HG02571 (cell line): Measurements from ENCODE around the gene LPCAT1.
"Not testable (repeated sequence)": the region's sequence is repeated elsewhere in the genome, so short reads cannot be mapped to it uniquely, and the experiment has no call there.

Experiments
- ATAC-seq: cut with Tn5 transposase; IDR thresholded peaks from one replicate; pipeline ENCODE4 v1.9.1; 2021; ENCODE audit warnings: mild to moderate bottlenecking, moderate library complexity; ENCODE audit not compliant: unreplicated experiment

Gene LPCAT1

GRCh38 chr5:1523793-1524480 is at the start of gene LPCAT1:
Gene LPCAT1 (minus strand): TSS chr5:1523960. CDS start chr5:1523844, 116 bp downstream.
- peak; percentile 74 for ATAC-seq

- ATAC-seq, result not testable (repeated sequence)
Observed at GRCh38 chr5:1571875-1572274, 48.1 kb upstream of the LPCAT1 start.

- no peak for ATAC-seq
Observed at GRCh38 chr5:1570975-1571374, 47.2 kb upstream of the LPCAT1 start.

GRCh38 chr5:1568201-1568979 is 44.6 kb upstream of the LPCAT1 start:
- no peak for ATAC-seq

GRCh38 chr5:1567527-1568200 is 43.9 kb upstream of the LPCAT1 start:
- ATAC-seq, result not testable (repeated sequence)

- ATAC-seq, result no peak
Observed at GRCh38 chr5:1565737-1566734, 42.3 kb upstream of the LPCAT1 start.

GRCh38 chr5:1564824-1565736 is 41.3 kb upstream of the LPCAT1 start:
- no peak for ATAC-seq

- ATAC-seq, result no peak
Observed at GRCh38 chr5:1564182-1564748, 40.5 kb upstream of the LPCAT1 start.

- no peak for ATAC-seq
Observed at GRCh38 chr5:1563617-1564181, 39.9 kb upstream of the LPCAT1 start.

- ATAC-seq, result no peak
Observed at GRCh38 chr5:1563051-1563461, 39.3 kb upstream of the LPCAT1 start.

- no peak for ATAC-seq
Observed at GRCh38 chr5:1562599-1562998, 38.8 kb upstream of the LPCAT1 start.

GRCh38 chr5:1561402-1561929 is 37.7 kb upstream of the LPCAT1 start:
- ATAC-seq, result no peak

- ATAC-seq, result not testable (repeated sequence)
Observed at GRCh38 chr5:1560499-1560898, 36.7 kb upstream of the LPCAT1 start.

- ATAC-seq, result no peak
Observed at GRCh38 chr5:1558944-1559343, 35.2 kb upstream of the LPCAT1 start.

GRCh38 chr5:1557114-1557873 is 33.5 kb upstream of the LPCAT1 start:
- no peak for ATAC-seq

GRCh38 chr5:1555808-1556731 is 32.3 kb upstream of the LPCAT1 start:
- ATAC-seq, result no peak
